ENCODE results near the gene IQGAP3.
"Not testable (repeated sequence)": the region's sequence is repeated elsewhere in the genome, so short reads cannot be mapped to it uniquely, and the experiment has no call there.

IQGAP3 gene

GRCh38 chr1:156571919-156572662 lies at the start of gene IQGAP3:
Gene IQGAP3 (minus strand): TSS chr1:156572565. CDS start chr1:156572529, 36 bp downstream.
- DNase-seq (ENCODE audit: low read depth) = peak; percentile 38

- DNase-seq (ENCODE audit: low read depth) = no peak
Measured at GRCh38 chr1:156619582-156619955, 47.2 kb upstream of the IQGAP3 start.

- DNase-seq (ENCODE audit: low read depth) = no peak
Measured at GRCh38 chr1:156618853-156619581, 46.7 kb upstream of the IQGAP3 start, which contains the start of gene HAPLN2. Gene HAPLN2 (plus strand): TSS chr1:156619415. CDS start chr1:156623491, 4,076 bp downstream.

- DNase-seq (ENCODE audit: low read depth) = no peak
Measured at GRCh38 chr1:156616463-156616862, 44.1 kb upstream of the IQGAP3 start.

- DNase-seq (ENCODE audit: low read depth) = no peak
Measured at GRCh38 chr1:156615946-156616345, 43.6 kb upstream of the IQGAP3 start.

GRCh38 chr1:156612666-156613065 lies 40.3 kb upstream of the IQGAP3 start:
- no peak for DNase-seq (ENCODE audit: low read depth)

- DNase-seq (ENCODE audit: low read depth) = not testable (repeated sequence)
Measured at GRCh38 chr1:156610072-156610471, 37.7 kb upstream of the IQGAP3 start.

- no peak for DNase-seq (ENCODE audit: low read depth)
Measured at GRCh38 chr1:156608981-156609380, 36.6 kb upstream of the IQGAP3 start.

GRCh38 chr1:156608036-156608674 lies 35.8 kb upstream of the IQGAP3 start:
- no peak for DNase-seq (ENCODE audit: low read depth)

GRCh38 chr1:156607344-156607743 lies 35.0 kb upstream of the IQGAP3 start:
- DNase-seq (ENCODE audit: low read depth) = not testable (repeated sequence)

- DNase-seq (ENCODE audit: low read depth) = no peak
Measured at GRCh38 chr1:156602557-156602993, 30.2 kb upstream of the IQGAP3 start.

GRCh38 chr1:156601892-156602291 lies 29.5 kb upstream of the IQGAP3 start:
- DNase-seq (ENCODE audit: low read depth) = no peak

- peak; percentile 58 for DNase-seq (ENCODE audit: low read depth)
Measured at GRCh38 chr1:156601122-156601830, 28.9 kb upstream of the IQGAP3 start, which contains the start of gene GPATCH4. Gene GPATCH4 (minus strand): TSS chr1:156601479.

- DNase-seq (ENCODE audit: low read depth) = no peak
Measured at GRCh38 chr1:156600733-156601121, 28.4 kb upstream of the IQGAP3 start.

GRCh38 chr1:156599811-156600210 lies 27.4 kb upstream of the IQGAP3 start:
- no peak for DNase-seq (ENCODE audit: low read depth)

- no peak for DNase-seq (ENCODE audit: low read depth)
Measured at GRCh38 chr1:156598731-156599432, 26.5 kb upstream of the IQGAP3 start.

- DNase-seq (ENCODE audit: low read depth) = no peak
Measured at GRCh38 chr1:156598125-156598524, 25.8 kb upstream of the IQGAP3 start.

- no peak for DNase-seq (ENCODE audit: low read depth)
Measured at GRCh38 chr1:156596426-156596825, 24.1 kb upstream of the IQGAP3 start.

GRCh38 chr1:156595016-156595415 lies 22.7 kb upstream of the IQGAP3 start:
- no peak for DNase-seq (ENCODE audit: low read depth)

GRCh38 chr1:156594190-156594589 lies 21.8 kb upstream of the IQGAP3 start:
- no peak for DNase-seq (ENCODE audit: low read depth)

GRCh38 chr1:156593661-156593989 lies 21.3 kb upstream of the IQGAP3 start:
- DNase-seq (ENCODE audit: low read depth) = no peak

All from stimulated activated CD8-positive, alpha-beta memory T cell treated with anti-CD3 and anti-CD28 coated beads, Interleukin-12 subunit alpha, Interleukin-12 subunit beta, amount 100 ng/mL, for 1 hour (primary cell).